DMS79 (cell line): Measurements from ENCODE around the gene PRSS35.
"Not testable (repeated sequence)": the region's sequence is repeated elsewhere in the genome, so short reads cannot be mapped to it uniquely, and the experiment has no call there.

Source experiments
- DNase-seq: peaks from one replicate; lab custom pipeline; 2025; lab: John Stamatoyannopoulos, UW

PRSS35 gene

GRCh38 chr6:83517500-83517899 is 5.2 kb downstream of the PRSS35 start:
- DNase-seq, result no peak

GRCh38 chr6:83518816-83519480 is 6.6 kb downstream of the PRSS35 start:
- DNase-seq, result no peak

DNA sequence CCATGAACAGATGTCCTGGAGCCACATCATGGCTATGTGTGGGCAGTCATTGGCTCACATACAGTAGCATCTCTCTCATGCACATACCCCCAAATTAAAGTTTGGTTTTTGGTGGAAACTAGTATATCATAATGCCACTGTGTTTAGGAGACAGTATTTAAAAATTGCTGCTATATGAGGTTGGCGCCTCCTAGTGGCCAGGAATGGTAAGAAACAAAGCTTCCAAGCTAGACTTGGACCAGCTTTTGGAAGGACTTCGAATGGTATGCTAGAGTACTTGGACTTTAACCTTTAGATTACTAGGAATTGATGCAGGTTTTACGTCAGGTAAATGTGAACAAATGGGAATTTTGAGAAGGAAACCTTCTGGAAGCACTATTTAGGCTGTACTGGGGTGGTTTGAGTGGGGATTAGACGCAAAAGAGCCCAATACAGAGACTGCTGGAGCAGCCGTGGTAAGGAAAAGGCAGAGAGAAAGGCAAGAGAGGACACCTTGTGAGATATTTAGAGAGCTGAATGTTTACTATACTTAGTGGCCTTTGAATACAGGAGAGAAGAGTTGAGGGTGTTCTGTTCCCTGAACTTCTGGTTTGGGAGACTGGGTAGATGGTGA is 23.8 kb downstream of the PRSS35 start:
- no peak for DNase-seq

DNA sequence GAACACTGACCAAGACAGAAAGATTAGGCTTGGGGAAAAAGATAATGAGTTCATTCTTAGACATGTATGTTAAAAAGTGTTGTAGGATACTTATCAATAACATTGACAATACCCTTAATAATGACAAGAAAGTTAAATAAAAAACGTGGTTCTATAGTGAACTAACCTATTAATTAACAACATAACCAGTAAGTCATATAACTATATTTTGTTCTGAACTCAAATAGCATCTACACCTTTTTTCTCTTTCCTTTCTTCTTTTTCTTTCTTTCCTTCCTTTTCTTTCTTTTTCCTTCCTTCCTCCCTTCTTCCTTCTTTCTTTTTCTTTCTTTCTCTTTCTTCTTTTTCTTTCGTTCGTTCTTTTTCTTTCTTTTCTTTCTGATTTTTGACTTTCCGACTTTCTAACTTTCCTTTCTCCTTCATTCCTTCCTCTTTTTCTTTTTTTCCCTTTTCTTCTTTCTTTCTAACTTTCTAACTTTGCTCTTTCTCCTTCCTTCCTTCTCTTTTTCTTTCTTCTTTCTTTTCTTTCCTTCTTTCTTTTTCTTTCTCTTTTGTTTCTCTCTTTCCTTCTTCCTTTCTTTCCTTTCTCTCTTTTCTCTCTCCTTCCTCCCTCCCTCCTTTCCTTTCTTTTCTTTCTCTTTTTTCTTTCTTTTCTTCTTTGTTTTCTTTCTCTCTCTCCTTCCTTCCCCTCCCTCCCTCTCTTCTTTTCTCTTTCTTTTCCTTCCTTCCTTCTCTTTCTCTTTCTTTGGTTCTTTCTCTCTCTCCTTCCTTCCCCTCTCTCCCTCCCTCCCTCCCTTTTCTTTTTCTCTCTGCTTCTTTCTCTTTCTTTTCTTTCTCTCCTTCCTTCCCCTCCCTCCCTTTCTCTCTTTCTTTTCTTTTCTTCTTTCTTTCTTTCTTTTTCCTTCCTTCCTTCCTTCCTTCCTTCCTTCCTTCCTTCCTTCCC is 24.6 kb downstream of the PRSS35 start:
- DNase-seq, result no peak

- DNase-seq, result no peak
Measured at GRCh38 chr6:83539678-83540077, 27.3 kb downstream of the PRSS35 start.

GRCh38 chr6:83546636-83547035 is 34.3 kb downstream of the PRSS35 start:
- DNase-seq, result no peak

GRCh38 chr6:83550482-83550881 is 38.1 kb downstream of the PRSS35 start:
- not testable (repeated sequence) for DNase-seq

GRCh38 chr6:83551748-83552147 is 39.4 kb downstream of the PRSS35 start:
- DNase-seq, result not testable (repeated sequence)

DNA sequence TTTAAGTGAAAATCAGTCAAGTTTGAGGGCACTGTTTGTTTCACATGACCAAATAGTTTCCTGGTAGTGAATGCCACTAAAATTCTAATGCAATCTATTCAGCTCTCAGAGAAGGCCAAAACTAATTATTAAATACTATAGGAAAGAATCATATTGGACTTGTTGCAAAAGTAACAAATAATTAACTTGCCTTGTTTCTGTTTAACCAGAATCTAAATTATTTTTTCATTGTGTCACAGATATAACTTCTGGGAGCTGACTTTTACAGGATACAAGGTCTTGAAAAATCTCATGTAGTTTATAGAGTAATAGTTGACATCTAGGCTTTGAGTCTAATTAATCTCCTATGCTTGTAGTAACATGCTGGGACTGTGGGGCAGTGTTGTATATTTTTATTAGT is 44.5 kb downstream of the PRSS35 start:
- no peak for DNase-seq

DNA sequence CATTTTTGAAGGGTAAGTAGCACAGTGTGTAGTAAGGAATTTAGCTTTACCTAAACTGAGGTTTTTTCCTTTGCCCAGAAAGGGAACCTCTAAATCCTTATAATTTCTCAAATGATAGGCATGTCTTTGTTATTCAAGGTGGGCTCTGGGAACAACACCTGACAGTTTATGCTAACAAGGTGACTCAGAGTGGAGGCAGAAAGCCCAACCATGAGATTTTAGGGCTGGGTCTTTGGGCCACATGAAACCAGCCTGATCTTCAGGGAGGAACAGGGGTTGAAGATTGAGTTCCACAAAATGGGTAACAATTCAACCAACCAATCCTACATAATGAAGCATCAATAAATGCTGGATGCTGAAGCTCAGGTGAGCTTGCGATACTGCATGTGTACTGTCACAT is 46.6 kb downstream of the PRSS35 start:
- DNase-seq, result no peak

- DNase-seq, result not testable (repeated sequence)
Measured at GRCh38 chr6:83571663-83572185, 59.4 kb downstream of the PRSS35 start.

DNA sequence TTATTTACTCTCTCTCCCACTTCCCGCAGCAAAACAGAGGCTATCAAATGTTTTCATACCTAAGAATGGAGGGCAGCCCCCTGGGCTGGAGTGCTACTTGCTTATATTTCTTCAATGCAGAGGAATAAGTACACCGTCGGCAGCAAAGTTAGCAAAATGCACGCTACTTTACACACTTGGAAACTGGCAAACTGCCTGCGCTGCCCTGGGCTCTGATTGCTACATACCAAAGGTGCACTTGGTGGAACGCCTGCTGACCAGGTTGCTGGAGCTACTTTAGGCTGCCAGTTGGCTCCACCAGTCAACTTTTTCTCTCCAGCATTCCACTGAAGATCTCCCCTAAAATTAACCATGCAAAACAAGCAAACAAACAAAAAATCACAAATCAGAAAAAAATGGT is 62.4 kb downstream of the PRSS35 start:
- no peak for DNase-seq
